Jurkat, Clone E6-1 (cell line): Measurements from ENCODE around the gene GRIK1.

Source experiments
- DNase-seq: peaks from one replicate; pipeline ENCODE4 v3.0.0-alpha.2; 2011; ENCODE audit warnings: low read depth, low spot score
- H3K4me3 ChIP-seq: 2 replicates; pipeline ENCODE4 v1.5.1; 2011; ENCODE audit warnings: mild to moderate bottlenecking, low read length, control low read depth, moderate library complexity

The GRIK1 gene

DNA sequence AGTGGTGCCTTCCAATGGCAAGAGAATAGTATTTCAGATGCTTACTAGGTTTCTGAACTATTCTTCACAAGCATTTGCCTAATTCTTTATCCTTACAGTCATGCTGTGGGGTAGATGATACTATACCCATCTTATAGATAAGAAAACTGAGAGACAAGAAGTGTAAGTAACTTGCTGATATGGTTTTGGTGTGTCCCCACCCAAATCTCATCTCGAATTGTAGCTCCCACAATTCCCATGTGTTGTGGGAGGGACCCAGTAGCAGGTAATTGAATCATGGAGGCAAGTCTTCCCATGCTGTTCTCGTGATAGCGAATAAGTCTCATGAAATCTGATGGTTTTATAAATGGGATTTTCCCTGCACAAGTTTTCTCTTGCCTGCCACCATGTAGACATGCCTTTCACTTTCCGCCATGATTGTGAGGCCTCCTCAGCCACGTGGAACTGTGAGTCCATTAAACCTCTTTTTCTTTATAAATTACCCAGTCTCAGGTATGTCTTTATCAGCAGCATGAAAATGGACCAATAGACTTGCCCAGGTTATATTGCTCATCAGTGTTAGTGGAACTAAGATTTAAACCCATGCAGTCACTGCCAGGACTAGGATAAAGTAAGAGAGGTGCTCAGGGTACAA lies 298.7 kb downstream of the GRIK1 start:
- no peak for DNase-seq
- H3K4me3 ChIP-seq = no peak overlapping the region

DNA sequence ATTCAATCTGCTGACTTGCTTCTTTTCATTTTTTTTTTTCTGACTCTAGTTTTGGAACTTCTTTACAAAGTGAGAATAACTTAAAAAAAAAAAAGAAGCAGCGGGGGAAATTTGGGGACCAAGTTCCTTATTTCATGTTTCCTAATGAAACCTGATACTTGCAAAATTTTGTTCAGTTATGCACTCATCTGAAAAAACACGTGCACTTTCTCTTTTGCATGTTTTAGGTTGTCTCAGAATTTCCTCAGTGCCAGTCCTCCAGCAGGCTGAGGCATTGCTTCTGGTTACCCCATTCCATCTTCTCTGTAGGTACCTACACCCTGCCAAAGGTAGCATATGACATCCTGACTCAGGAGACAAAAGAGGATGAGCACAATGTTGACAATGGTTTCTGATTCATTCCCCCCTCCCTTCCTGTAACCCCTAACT lies 299.7 kb downstream of the GRIK1 start:
- no peak overlapping the region for H3K4me3 ChIP-seq
- DNase-seq = no peak

DNA sequence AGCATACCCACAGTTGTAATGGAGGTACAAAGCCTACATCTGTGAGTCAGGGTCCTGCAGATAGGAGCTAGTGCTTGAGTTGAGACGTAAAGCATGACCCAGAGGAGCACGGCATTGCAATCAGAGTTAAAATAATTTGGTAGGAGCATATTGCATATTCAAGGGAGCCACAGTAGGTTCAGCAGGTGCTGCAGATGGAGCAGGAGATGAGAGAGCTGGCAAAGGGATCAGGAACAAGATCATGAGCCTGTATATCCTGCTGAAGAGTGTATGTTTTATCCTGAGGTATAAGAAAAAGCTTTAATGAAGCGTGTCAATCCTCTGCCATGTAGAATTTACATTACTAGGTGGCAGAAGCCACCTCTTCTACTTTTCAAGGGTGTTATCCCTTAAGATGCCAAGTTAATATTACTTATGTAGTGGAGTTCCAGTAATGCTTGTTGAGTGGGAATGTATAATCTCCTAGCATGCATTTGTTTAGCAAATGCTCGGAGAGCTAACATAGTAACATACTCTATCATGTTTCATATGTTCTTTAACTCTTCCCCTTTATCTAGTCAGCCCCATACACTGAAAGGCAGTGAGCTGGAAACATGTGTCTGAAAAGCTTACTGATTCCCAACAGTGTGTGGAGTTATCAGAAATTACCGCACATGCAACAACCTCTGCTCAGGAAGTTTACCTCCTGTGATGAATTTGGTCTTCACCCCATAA lies 300.3 kb downstream of the GRIK1 start:
- DNase-seq = no peak

DNA sequence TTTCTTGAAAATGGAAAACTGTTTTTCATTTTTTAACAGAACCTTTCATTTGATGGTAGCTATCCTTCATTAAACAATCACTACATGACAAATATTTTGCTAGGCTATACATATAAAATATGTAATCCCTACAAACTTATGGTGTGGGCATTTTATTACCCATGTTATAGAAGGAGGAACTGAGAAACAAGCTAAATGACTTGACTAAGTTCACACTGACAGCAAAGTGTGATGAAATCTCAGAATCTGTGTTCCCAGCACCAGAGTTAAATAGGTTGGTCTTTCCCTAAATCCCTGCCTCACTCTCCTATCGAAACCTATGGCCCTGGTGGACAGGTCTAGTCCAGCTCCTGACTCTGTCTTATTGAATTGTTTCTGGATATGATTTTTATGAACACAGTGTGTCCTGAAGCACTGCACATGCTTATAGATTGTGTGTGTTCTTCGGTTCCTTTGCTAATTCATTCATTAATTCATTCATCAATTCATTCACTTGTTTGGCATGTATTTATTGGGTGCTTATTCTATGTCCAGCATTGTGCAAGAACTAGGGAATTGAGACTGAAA lies 301.0 kb downstream of the GRIK1 start:
- DNase-seq = no peak
- no peak overlapping the region for H3K4me3 ChIP-seq

More for the DNA sequence above, 300.3 kb downstream of the GRIK1 start:
- no peak overlapping the region for H3K4me3 ChIP-seq

DNA sequence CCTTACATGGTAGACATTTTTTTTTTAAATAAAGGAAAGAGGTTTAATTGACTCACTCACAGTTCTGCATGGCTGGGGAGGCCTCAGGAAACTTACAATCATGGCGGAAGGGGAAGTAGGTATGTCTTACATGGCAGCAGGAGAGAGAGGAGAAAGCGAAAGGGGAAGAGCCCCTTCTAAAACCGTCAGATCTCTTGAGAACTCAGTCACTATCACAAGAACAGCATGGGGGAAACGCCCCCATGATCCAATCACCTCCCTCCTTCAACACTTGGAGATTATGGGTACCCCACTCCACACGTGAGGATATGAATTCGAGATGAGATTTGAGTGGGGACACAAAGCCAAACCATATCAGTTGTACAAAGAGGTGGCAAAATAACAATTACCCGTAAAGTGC lies 301.7 kb downstream of the GRIK1 start:
- no peak overlapping the region for H3K4me3 ChIP-seq
- DNase-seq = no peak

DNA sequence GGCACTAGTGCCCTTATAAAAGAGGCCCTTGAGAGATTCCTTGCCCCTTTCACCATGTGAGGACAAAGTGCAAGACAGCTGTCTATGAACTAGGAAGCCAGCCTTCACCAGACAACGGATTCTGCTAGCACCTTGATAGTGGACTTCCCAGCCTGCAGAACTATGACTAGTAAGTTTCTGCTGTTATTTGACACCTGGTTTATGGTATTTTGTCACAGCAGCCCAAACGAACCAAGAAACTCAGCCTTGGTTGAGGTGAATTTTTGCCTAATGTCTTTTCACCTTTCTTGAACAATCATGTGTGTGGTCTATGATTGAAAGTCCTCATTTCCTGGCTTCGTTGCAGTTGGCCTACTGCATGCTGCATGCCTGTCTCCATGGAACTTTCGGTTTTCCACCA lies 302.2 kb downstream of the GRIK1 start:
- H3K4me3 ChIP-seq = no peak overlapping the region
- no peak for DNase-seq

DNA sequence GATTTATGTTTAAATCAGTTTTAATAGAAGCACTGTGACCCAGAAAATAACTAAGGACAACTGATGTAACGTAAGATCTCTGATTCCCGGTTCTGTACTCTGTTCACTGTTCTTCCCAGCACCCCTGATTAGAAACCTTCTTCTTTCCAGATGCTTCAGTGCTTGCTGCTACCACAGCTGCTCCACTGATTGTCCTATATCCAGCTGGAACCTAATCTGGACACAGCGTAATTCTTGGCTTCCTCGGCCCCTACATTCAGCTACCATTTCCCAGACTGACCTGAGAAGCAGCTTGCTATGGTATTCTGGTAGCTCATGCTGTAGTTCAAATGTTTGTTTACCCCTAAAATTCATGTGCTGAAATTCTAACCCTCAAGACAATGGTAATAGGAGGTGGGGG lies 302.7 kb downstream of the GRIK1 start:
- H3K4me3 ChIP-seq = no peak overlapping the region
- no peak for DNase-seq

DNA sequence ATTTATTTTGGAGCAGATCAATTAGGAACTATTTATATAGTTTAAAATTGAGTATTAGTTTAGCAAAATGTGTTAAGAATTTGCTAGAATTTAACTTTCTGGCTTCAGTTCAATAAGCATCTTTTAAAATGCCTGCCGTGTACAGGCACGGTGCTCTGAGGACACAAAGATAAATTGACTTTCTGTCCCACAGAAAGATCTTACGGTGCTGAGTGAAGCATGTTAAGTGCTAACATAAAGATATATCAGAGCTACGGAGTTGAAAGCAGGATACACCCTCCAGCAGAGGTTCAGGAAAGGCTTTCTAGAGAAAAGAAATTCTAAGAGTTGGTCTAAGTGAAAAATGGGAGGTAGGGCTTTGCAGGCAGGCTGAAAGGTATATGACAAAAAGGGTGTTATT lies 305.4 kb downstream of the GRIK1 start:
- H3K4me3 ChIP-seq = no peak overlapping the region
- no peak for DNase-seq

DNA sequence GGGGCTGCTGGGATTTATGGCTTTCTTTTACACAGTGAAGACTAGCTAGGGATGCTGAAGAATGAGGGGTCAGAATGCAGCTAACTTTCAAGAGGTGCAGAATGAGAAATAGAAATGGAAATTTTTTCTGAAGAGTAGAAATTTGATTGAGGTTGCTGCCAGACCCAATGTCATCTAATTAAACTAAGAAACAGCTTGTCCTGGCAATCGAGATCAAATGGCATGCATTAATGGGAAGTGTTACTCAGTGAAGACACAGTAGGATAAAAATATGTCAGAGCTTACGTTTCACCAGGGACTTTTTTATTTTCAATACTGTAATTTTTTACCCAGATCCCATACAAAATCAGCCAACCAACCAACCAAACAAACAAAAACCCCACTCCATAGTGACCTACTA lies 306.0 kb downstream of the GRIK1 start:
- no peak for DNase-seq

DNA sequence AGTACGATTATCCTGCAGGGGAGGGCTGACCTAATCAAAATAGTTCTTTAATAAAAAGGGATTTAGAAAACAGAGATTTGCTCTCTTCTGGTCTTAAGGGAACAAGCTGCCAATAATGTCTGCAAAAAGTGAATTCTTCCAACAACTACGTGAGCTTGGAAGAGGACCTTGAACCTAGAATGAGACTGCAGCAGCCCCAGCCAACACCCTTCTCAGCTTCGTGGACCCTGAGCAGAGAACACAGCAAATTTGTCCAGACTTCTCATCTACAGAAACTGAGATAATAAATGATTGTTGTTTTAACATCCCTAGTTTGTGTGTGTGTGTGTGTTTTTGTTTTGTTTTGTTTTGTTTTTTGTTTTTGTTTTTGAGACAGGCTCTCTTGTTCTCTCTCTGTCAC lies 309.4 kb downstream of the GRIK1 start:
- no peak overlapping the region for H3K4me3 ChIP-seq
- DNase-seq = no peak

More for the DNA sequence above, 306.0 kb downstream of the GRIK1 start:
- H3K4me3 ChIP-seq = no peak overlapping the region

DNA sequence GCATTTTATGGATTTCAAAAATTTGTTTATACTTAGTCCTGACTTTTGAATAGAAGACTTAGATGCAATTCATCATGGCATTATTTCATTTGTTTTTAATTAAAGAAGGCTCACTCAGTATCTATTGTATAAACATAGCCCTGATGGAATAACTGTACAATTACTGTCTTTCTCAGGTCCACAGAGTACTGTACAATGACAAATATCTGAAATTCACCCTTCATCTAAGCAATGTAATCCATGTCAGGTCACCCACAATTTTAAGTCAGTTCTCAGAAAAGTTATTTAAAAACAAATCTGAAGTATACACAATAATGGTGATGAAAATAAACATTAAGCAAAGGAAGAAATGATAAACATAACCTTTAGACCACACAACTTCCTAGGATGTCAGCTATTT lies 311.9 kb downstream of the GRIK1 start:
- DNase-seq = no peak
- H3K4me3 ChIP-seq = no peak overlapping the region

DNA sequence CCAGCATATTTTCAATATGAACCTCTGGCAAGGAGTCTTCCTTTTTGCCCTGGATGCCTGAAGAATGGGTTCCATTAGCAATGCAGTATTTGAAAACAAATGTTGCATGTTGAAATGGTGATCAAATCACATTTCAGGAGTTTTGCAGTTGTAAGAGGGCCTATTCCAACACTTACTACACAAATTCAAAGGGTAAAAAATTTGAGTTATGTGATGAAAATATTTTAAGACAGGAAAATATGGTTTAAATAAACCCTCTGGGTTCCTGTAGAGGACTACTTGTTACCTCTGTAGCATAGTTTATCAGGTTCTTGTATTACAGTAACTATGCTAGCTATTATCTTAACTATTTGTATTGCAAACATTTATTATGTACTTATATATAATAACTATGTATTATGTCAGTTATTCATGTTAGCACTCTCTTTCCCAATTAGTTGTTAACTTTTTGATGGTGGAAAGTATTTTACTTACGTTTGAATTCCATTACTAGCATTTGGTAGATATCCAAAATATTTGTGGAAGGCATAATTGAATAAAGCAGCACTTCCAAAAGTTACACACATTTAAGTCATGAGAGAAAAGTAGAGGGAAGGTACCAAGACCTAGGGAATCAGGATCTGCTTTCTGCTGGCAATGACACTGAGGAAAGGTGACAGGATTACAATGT lies 312.9 kb downstream of the GRIK1 start:
- no peak overlapping the region for H3K4me3 ChIP-seq
- DNase-seq = no peak

DNA sequence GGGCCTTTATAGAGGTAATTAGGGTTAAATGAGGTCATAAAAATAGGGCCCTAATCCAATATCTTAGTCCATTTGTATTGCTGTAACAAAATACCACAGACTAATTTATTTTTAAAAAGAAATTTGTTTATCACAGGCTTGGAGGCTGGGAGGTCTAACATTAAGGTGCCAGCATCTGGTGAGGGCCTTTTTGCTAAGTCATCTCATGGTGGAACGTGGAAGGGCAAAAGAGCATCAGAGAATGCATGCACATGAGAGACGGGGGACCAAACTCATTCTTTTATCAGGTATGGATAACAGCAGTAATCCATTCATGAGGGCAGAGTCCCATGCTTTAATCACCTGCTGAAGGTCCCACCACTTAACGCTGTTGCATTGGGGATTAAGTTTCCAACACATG lies 313.8 kb downstream of the GRIK1 start:
- no peak for DNase-seq
- H3K4me3 ChIP-seq = no peak overlapping the region

DNA sequence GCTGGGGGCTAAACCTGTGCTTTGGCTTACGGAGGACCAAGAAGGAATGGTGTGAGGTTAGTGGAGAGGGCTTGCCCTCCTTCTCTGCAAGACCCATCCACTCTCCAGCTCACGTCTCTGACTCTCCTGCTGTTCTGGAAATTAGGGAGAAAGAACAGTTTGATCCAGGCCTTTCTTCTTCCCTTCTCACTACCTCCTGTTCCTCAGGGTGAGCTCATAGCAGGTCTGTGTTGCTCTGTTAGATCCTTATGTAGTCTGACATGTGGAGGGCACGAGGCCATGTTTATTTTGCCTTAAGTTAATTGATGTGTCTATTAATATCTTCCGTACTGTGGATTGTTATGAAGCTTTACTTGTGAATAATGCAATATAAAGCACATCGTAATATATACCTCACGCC lies 315.0 kb downstream of the GRIK1 start:
- DNase-seq = no peak
- no peak overlapping the region for H3K4me3 ChIP-seq

DNA sequence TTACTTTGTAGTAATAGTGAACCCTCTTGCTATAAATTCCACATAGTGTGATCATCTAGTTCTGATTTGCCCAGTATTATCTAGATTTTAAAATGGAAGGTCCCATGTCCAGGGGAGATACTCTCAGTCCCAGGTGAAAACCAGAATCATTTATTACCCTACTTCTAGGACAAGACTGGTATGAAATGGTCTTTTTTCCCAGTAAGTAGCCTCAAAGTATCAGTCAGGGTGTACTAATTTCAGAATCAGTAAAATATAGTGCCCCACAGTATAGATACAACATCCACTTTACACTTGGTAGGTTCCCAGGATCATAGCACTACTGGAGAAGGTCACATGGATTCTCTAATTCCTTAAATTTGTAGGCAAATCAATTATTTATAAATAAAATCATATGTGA lies 318.3 kb downstream of the GRIK1 start:
- no peak for DNase-seq
- no peak overlapping the region for H3K4me3 ChIP-seq

DNA sequence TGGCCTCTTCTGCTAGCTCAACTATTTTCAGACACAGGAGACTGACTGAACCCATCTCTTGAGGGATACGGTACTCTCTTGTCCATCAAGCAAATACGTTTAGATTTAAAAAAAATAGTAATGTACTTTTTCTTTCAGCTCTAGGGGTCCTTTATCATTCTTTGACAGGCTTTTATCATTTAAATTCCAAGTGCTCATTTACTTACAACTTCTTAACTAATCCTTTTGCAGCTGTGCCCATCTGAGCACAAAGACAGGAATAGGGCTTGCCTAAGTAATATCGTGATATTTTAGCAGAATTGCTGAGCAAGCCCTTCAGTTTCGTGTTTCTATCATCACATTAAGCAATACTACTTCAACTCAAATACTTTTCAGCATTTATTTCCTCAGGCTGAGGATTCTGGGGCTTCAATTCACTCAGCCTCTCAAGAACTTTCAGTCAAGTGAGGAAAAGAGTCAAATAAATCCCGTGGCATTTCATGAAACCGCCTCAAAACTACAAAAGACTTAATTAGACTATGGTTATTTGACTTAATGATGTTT lies 323.5 kb downstream of the GRIK1 start:
- H3K4me3 ChIP-seq = no peak overlapping the region
- no peak for DNase-seq

DNA sequence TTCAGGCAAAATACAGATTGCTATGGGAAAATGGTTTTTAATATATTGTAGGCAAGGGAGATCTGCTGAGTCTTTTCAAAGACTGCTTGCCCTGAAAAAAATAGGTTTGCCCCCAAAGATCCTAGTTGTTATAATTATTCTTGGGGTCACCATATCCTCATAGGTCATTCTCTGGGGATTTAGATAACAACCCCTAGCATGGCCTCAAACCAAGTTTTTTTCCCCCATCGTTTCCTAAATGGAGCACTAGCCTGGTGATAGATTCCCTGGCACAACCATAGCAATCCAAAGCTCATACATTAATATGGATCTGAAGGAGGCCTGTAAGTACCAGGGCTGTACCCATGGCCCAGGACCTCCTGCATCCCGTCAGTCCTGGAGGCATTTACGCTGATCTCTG lies 325.9 kb downstream of the GRIK1 start:
- no peak for DNase-seq
- H3K4me3 ChIP-seq = no peak overlapping the region

DNA sequence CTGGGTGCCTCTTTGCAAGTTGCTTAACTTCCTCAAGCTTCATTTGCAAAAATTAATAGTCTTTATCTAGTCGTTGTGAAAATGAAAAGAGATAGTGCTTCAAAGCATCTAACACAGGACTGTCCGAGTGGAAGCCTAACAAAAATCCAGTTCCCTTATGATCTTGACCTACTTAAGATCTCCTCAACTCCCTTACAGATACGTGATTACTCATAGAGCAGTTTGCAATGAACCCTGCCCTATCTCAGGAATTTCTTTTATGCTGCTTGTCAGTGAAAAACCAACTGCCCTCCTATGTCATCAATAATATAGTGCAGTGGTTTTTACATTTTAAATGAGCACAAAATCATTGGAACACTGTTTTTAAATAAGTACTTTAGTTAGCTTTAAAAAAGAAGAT lies 326.8 kb downstream of the GRIK1 start:
- no peak for DNase-seq
- H3K4me3 ChIP-seq = no peak overlapping the region

DNA sequence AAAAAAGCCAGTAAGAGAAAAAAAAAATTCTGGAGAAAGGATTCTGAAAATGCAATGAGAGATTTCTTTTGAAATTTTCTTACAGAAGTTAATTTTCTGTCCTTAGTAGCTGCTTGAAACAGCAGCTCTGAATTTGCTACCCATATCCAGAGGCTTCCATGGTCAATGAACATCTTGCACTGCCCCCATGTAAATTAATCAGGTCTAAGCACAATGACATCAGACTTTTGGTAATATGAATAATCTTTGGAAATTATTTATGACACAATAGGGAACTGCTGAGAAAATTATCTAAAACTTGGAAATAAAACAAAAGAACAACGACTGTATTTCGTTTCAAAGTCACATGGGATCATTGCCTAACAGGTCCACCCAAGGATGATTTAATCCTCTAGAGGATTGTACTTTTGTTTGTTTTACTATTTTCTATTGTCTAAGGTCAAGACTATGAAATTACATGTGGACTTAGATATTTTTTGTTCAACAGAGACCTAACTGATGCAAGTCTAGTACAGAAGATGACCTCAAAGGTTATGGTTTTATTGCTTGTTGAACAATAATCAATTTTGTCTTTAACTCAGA lies 328.9 kb downstream of the GRIK1 start:
- DNase-seq = no peak
- no peak overlapping the region for H3K4me3 ChIP-seq

DNA sequence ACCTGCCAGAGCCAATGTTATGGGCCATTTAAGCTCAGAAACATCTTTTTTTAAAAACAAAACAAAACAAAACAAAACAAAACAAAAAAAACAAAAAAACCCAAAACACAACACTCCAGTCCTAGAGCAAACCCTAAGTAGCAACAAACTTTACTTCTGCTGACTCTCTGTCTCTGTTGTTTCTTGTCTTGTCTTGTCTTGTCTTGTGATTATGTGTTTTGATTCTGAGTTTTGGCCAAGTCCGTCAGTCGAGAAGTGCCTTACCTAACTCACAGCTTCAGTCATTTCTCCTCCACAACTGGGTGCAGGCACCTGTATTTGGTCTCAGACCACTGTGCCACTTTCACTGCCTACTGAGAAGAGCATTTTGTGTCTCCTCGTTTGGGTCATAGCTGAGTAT lies 333.2 kb downstream of the GRIK1 start:
- no peak overlapping the region for H3K4me3 ChIP-seq
- no peak for DNase-seq
